Medulla oblongata (tissue), 1 donor: ENCODE data around the gene PYURF.

Experiments used
- DNase-seq: peaks from one replicate; pipeline ENCODE4 v3.0.0-alpha.2; 2015; ENCODE audit errors: extremely low spot score

PYURF gene

GRCh38 chr4:88511236-88511635, 12.3 kb downstream of the PYURF start:
- DNase-seq: no peak

DNA sequence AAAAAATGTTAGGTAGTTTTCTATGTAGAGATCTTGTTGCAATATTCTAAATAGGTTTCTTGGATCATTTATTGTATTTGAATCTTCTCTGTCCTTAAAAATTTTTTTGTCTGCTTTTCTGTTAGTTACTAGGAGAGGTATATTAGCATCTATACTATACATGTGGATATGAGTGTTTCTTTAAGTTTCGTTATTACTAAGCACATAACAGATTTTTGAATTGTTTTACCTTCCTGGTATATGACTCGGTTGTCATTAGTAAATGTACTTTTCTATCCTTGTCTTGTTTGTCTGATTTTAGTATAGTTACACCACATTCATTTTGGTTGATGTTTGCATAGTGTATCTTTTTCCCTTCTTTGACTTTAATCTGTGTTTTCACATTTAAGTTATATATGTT, 20.2 kb downstream of the PYURF start:
- DNase-seq: no peak

DNA sequence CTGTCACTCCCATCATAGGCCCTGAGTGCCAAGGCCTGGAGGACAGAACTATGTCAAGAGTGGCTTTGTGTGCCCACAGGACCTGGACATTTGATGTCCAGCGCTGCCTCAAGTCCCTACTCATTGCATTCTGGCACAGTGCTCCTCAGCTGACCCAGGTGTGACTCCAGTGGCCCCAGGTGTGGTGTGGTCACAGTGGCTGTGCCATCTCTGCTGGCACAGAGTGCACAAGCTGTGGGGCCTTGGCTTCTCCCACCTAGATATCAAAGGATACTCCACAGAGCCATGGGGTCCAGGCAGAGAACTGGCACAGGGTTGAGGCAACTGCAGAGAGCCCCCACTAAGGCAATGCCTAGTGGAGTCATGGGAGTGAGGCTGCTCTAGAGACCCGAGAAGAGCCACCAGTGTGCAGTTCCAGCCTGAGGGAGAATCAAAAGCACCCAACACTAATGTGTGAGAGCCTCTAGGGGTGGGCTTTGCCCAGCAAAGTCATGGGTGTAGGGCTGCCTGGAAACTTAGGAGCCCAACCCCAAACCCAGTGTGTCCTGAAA, 25.6 kb downstream of the PYURF start:
- no peak for DNase-seq

DNA sequence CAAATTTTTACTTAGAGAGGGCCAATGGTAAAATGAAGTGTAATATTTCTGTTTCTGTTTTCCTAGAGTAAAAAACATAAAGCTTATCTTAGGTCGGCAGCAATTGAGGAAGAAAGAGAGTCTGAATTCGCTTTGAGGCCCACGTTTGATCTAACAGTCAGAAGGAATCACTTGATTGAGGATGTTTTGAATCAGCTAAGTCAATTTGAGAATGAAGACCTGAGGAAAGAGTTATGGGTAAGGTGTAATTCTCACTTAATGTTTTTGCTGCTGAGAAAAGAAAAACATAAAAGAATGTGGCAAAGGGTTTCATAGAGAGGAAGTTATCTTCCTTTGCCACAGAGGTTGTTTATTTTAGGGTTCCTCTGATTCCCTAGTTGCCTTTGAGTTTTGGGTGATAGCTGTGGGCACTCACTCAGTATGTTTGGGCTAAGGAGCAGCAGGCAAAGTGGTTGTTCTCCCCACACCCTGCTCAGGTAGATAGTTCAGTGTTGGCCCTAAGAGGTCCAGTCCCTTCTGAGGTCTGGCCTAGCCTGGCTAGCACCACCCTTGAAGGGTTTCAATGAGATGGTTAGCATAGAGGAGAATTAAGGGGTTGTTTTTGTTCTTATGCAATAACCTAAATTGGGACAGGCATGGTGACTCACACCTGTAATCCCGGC, 34.3 kb downstream of the PYURF start:
- no peak for DNase-seq

DNA sequence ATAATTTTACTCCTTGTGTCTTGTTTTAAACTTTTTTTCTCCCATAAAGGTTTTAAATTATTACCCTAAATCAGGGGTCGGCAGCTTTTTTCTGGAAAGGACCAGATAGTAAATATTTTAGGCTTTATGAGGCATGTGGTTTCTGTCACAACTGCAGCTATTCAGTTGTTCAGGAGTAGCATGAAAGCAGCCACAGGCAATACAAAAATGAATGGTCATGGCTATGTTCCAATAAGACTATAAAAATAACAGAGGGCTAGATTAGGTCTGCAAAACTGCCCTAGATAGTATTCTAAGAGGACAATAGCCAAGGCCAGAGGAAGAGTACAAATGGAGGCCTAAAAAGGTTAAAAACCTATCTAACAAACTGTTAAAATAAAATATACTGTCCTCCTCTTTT, 42.0 kb downstream of the PYURF start:
- DNase-seq: no peak

DNA sequence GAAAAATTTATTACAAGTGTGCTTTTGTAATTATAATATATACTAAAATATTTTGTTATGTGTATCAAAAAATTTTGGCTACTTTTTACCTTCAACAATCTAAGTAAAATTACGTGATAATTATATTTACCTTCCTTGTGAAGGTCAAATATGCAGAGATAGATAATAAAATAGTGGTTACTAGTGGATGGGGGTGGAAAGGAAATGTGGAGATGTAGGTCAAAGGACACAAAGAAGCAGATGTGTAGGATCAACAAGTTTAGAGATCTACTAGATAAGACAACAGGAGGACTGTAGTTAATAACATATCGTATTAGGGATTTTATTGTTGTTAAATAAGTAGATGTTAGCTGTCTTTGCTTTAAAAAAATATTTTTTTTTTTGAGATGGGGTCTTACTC, 45.3 kb downstream of the PYURF start:
- DNase-seq: no peak

DNA sequence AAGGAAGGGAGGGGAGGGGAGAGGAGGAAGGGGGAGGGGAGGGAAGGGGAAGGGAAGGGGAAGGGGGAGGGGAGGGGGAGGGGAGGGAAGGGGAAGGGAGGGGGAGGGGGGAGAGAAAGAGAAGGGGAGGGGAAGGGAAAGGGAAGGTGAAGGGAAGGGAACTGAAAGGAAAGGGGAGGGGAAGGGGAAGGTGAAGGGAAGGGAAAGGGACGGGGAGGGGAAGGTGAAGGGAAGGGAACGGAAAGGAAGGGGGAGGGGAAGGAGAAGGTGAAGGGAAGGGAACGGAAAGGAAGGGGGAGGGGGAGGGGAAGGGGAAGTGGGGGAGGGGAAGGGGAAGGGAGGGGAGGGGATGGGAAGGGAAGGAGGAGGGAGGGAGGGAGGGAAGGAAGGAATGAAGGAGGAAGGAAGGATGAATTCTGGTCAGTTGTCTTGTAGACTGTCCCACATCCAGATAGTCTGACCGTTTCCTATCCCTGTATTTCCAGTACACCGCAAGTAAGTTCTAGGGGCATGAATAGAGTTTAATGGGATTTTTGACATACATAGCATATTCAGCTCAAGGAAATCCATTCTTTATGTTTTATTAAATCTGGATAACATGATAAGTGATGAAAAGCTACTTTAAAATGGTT, 46.2 kb downstream of the PYURF start:
- no peak for DNase-seq
